Astrocyte of the cerebellum (primary cell): ENCODE data around the gene AGAP1.

Experiments used
- DNase-seq: peaks from one replicate; pipeline ENCODE4 v3.0.0-alpha.2; 2011; ENCODE audit warnings: low read depth
- H3K4me3 ChIP-seq: 2 replicates; pipeline ENCODE4 v1.5.1; 2011; ENCODE audit warnings: mild to moderate bottlenecking, low read depth, low read length, moderate library complexity
- in situ Hi-C: cut with HindIII; loops from 2 replicates; pipeline ENCODE4 v1.10.0; 2017; ENCODE audit warnings: low sequenced_read_pairs
- TF ChIP-seq, protein P1 (sequence below): IDR thresholded peaks from 2 replicates; pipeline ENCODE4 v1.5.1; 2012; ENCODE audit warnings: low read length, low read depth, moderate library complexity, mild to moderate bottlenecking; ENCODE audit errors: missing control alignments

The AGAP1 gene

DNA sequence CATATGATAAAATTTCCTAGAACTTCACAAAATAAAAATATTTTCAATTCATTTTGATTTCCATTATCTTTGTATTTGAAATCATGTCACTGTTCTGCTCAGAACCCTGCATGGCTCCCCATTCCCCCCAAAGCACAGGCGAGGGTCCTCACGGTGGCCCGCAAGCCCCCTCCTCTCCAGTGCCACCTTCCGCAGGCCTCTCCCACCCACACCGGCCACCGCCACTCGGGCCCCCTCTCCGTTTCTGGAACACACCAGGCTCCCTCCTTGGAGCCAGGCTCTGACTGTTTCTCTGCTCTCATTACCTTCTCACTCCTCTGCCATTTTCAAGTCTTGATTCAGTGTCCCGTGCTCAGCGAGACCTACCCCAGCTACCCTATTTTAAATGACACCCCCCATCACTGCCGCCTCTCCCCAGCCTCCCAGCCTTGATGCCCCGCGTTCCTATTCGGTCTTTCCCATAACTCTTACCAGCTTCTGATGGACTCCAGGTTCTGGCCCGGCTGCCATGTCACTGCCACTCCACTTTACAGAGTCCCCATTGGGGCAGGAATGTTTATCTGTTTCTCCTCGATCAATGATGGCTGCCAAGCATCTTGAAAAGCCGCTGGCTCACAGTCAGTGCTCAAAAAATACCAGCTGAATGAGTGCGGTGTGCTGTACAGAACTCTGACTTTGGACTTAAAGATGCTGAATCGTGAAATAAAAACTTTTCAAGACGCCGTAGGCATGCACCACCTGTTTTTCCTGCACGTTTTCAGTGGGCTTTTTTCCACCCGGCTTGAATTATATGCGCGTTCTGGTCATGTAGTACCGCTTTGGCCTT lies 473.3 kb downstream of the AGAP1 start:
- TF ChIP-seq, protein P1, sequence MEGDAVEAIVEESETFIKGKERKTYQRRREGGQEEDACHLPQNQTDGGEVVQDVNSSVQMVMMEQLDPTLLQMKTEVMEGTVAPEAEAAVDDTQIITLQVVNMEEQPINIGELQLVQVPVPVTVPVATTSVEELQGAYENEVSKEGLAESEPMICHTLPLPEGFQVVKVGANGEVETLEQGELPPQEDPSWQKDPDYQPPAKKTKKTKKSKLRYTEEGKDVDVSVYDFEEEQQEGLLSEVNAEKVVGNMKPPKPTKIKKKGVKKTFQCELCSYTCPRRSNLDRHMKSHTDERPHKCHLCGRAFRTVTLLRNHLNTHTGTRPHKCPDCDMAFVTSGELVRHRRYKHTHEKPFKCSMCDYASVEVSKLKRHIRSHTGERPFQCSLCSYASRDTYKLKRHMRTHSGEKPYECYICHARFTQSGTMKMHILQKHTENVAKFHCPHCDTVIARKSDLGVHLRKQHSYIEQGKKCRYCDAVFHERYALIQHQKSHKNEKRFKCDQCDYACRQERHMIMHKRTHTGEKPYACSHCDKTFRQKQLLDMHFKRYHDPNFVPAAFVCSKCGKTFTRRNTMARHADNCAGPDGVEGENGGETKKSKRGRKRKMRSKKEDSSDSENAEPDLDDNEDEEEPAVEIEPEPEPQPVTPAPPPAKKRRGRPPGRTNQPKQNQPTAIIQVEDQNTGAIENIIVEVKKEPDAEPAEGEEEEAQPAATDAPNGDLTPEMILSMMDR: no peak
- no peak for DNase-seq
- in situ Hi-C loops: no loop called here
- H3K4me3 ChIP-seq: no peak overlapping the region

DNA sequence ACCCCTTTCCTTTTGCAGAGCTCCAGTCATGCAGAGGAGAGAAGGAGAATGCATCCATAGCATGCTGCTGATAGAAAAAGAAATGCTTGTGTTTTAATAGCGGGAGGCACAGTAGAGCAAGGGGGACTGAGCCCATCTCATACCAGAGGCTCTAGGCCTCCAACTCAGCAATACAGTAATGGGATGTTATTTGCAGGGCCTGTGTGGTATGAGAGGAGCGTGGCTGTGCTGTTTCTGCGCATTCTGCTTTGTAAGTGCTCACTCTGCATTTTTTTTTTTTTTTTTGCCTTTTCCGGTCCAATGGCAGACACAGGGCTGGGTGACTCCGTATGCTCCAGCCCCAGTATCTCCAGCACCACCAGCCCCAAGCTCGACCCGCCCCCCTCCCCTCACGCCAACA lies 474.3 kb downstream of the AGAP1 start:
- H3K4me3 ChIP-seq: no peak overlapping the region
- TF ChIP-seq, protein P1: no peak
- in situ Hi-C loops: no loop called here
- no peak for DNase-seq

DNA sequence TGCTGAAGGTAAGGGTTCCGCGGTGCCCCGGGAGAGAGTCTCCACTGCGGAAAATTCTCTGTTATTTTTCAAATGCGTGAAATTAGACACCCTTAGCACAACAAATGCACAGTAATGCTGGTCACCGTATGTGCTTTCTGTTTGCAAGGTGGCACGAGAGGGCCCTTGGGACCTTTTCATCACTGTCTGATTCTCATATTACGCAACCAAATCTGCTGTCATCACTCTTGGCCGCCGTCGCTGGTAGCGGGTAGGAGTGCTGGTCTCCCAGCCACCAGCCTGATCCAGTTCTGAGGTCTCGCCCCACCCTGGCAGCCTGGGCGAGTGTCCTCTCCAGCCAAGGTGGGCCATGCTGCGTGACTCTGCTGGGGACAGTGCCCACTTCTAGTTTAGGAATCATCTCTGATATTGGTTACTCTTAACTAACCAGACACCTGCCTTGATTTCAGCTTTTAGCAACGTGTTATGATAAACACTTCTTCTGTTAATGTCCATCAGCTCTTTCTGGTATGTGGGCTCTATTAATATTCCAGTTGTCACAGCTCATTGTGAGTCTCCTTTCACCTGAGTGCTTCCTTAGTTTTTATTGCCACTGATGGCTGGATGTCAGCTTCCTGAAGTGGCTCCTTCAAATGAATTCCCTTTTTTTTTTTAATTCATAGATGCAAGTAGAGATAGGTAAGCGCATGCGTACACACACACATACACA lies 474.9 kb downstream of the AGAP1 start:
- no peak for DNase-seq
- in situ Hi-C loops: no loop called here
- TF ChIP-seq, protein P1: no peak
- no peak overlapping the region for H3K4me3 ChIP-seq

DNA sequence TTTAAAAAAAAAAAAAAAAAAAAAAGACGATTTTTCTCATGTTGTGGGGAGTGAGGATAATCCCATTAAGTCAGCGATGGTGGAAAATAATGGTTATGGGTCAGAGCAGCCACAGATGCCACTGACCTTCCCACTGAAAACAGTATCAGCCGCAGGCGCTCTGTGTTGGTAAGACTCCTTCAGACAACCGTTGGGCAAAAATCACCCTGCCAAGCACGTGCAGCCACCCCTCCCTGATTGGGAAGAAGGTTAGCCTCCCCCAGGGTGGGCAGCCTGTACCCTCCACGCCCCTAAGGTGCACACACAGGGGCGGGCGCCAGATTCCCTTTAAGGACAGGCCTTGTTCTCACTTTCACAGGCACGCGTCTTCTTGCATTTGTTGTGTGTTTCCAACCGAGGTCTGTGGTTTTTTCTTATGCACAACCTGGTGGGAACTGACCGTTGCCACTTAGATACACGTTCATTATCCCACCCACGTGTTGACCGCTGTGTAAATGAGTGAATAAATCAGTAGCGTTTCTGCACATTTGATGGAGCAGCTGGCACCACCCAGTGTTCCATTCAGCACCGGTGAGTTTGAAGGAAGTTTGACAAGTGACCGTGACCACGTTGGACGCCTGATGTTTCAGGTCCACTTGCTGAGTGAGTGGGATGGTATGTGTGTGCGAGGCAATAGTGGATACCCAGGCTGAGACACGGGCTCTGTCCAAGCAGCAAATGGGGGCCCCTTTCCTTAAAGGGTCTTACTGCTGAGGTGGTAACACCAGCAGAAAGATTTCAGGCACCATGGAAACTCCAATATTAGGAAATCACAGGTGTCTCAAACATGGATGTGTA lies 476.6 kb downstream of the AGAP1 start:
- in situ Hi-C loops: no loop called here
- H3K4me3 ChIP-seq: no peak overlapping the region
- TF ChIP-seq, protein P1: no peak
- DNase-seq: no peak

DNA sequence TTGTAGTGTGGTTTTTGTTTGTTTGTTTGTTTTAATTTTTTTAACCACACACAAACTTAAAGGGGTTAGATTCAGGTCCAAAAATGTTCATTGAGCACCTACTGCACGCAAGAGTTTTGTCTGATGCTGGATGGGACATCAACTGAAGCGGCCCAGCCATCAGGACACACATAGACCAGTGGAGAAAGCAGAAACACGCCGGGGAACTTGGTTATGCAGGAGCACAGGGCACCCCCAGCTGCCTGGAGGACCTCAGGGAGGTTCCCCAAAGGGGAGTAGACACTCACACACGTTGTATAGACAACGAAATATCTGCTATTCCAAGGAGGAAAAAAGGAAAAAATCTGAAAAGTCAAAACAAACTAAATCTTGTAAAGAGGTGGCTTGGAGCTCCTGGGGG lies 482.7 kb downstream of the AGAP1 start:
- TF ChIP-seq, protein P1: no peak
- in situ Hi-C loops: no loop called here
- no peak overlapping the region for H3K4me3 ChIP-seq
- DNase-seq: no peak

DNA sequence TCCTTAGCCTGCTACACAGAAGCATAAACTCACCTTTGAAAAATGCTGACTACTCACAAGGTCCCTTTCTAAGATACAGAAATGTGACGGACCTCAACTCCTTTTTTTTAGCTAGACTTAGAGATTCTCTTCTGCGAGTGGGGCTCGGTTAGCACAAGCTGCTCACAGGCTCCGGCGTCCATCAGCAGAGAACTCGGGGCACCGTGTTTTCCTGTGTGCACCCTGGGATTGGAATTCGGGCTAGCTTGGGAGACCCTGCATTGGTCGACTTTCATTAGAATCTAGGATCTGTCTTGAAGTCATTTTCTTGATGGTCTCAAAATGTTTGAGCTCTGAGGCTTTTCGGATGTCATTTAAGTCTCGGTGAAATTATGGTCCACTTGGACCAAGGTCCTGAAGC lies 483.1 kb downstream of the AGAP1 start:
- H3K4me3 ChIP-seq: no peak overlapping the region
- TF ChIP-seq, protein P1: no peak
- DNase-seq: no peak
- in situ Hi-C loops: no loop called here
